Uterus (tissue), 2 donors: ENCODE data around the gene CTTNBP2.

Experiments
- POLR2A ChIP-seq, 2 donors: fragments of 450-650 bp; IDR thresholded peaks; one replicate each; pipeline ENCODE4 v1.6.1; 2016; ENCODE audit warnings: antibody characterized with exemption in 2 of 2, mild to moderate bottlenecking in 1 of 2, moderate library complexity in 1 of 2
- TF ChIP-seq, protein P1 (sequence below), 4 experiments: fragments of 200-600 bp in 2 of 4; fragments of 450-650 bp in 2 of 4; sonication (generic) in 2 of 4; IDR thresholded peaks; one replicate each; pipeline ENCODE4 v1.5.1; 2016 to 2019; ENCODE audit warnings: antibody characterized with exemption in 4 of 4, mild to moderate bottlenecking in 2 of 4, moderate library complexity in 1 of 4

DNA sequence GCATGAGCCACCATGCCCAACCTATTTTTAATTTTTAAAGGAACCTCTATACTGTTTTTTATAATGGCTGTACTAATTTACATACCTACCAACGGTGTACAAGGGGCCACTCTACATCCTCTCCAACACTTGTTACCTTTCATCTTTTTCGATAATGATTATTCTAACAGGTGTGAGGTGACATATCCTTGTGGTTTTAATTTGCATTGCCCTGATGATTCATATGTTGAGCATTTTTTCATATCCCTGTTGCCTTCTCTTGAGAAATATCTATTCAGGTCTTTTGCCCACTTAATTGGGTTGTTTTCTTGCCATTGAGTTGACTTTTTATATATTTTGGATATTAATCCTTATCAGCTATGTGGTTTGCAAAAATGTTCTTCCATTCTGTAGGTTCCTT lies 167.0 kb downstream of the CTTNBP2 start:
- TF ChIP-seq, protein P1, sequence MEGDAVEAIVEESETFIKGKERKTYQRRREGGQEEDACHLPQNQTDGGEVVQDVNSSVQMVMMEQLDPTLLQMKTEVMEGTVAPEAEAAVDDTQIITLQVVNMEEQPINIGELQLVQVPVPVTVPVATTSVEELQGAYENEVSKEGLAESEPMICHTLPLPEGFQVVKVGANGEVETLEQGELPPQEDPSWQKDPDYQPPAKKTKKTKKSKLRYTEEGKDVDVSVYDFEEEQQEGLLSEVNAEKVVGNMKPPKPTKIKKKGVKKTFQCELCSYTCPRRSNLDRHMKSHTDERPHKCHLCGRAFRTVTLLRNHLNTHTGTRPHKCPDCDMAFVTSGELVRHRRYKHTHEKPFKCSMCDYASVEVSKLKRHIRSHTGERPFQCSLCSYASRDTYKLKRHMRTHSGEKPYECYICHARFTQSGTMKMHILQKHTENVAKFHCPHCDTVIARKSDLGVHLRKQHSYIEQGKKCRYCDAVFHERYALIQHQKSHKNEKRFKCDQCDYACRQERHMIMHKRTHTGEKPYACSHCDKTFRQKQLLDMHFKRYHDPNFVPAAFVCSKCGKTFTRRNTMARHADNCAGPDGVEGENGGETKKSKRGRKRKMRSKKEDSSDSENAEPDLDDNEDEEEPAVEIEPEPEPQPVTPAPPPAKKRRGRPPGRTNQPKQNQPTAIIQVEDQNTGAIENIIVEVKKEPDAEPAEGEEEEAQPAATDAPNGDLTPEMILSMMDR (IDR thresholded peaks at IDR 0.05), result no peak
- TF ChIP-seq POLR2A (IDR thresholded peaks at IDR 0.05), result no peak
